K562 (cell line): ENCODE measurements around the gene MEDAG. TPM values are rescaled to one million over a fixed set of nuclear protein-coding genes. Genes with fewer than 3 reads are reported as not detected.

Experiments
- ATAC-seq: fragments of 200-7000 bp; cut with Tn5 transposase; 3 replicates; pipeline ENCODE4 v1.9.1; 2020; ENCODE audit warnings: moderate library complexity
- BruUV-seq: library from RNA; stranded (reverse); fragments of 400-500 nt; replicated peaks from 2 replicates; lab custom pipeline; 2021; lab: Mats Ljungman, UMichigan
- CTCF ChIA-PET: fragments of 300-600 bp; formaldehyde crosslinking; extraction: SDS; loops from one replicate; lab custom pipeline; 2021; ENCODE audit warnings: low intra/inter-chr PET ratio; lab: Yijun Ruan, JAX
- POLR2A ChIA-PET: fragments of 300-600, 350-650 bp; sonication (Branson Sonifier 250); formaldehyde crosslinking; extraction: SDS; loops from one replicate; lab custom pipeline; 2021; ENCODE audit warnings: antibody characterized with exemption, inconsistent platforms; lab: Yijun Ruan, JAX
- DNase-seq, 4 experiments: peaks; one replicate each; pipeline versions ENCODE4 v3.0.0 to v3.0.0-alpha.2; 2011 to 2018; ENCODE audit warnings: low spot score in 3 of 4, mixed read lengths in 3 of 4; ENCODE audit errors: extremely low read depth in 1 of 4
- FAIRE-seq: peaks from 2 replicates; lab custom pipeline; 2011; peaks lifted over from hg19 to GRCh38; lab: Jason Lieb, UNC
- H2AFZ ChIP-seq: 2 replicates; pipeline ENCODE4 v1.6.0; 2011; ENCODE audit warnings: low read depth, low read length, control low read depth, inconsistent platforms
- H3K27ac ChIP-seq: fragments of 200-600 bp; 3 replicates; pipeline ENCODE4 v1.8.0; 2011; ENCODE audit warnings: low read depth, mild to moderate bottlenecking, control low read depth, inconsistent platforms, low read length, moderate library complexity, mixed read lengths; ENCODE audit errors: extremely low read depth
- H3K27me3 ChIP-seq, 2 experiments: fragments of 300-600 bp in 1 of 2; 2 replicates in 1 of 2; 3 replicates in 1 of 2; pipeline versions ENCODE4 v1.6.0 to v1.8.0; 2011; ENCODE audit warnings: inconsistent platforms in 2 of 2, low read length in 2 of 2, mild to moderate bottlenecking in 1 of 2, mixed read lengths in 1 of 2, moderate library complexity in 1 of 2; ENCODE audit not compliant: control insufficient read depth in 2 of 2, insufficient read depth in 2 of 2
- H3K36me3 ChIP-seq: fragments of 300-600 bp; 3 replicates; pipeline ENCODE4 v1.8.0; 2011; ENCODE audit warnings: mild to moderate bottlenecking, low read length, inconsistent platforms; ENCODE audit not compliant: control insufficient read depth, insufficient read depth
- H3K4me1 ChIP-seq, 2 experiments: fragments of 200-600 bp in 1 of 2; replicated peaks in 1 of 2; 2 replicates in 1 of 2; 3 replicates in 1 of 2; pipeline versions ENCODE4 v1.5.1 to v1.8.0; 2011; ENCODE audit warnings: inconsistent platforms in 2 of 2, low read length in 2 of 2, mild to moderate bottlenecking in 1 of 2, mixed read lengths in 1 of 2, moderate library complexity in 1 of 2; ENCODE audit not compliant: control insufficient read depth in 2 of 2, insufficient read depth in 2 of 2
- H3K4me2 ChIP-seq: 2 replicates; pipeline ENCODE4 v1.6.1; 2011; ENCODE audit warnings: low read length, control low read depth, inconsistent platforms, mixed read lengths; ENCODE audit not compliant: insufficient read depth
- H3K4me3 ChIP-seq: fragments of 200-600 bp; sonication (generic), shearing (Covaris generic); 2 replicates; pipeline ENCODE4 v1.5.1; 2016; ENCODE audit warnings: control low read depth, inconsistent platforms
- H3K79me2 ChIP-seq: fragments of 200-600 bp; 3 replicates; pipeline ENCODE4 v1.8.0; 2011; ENCODE audit warnings: low read length, inconsistent platforms; ENCODE audit not compliant: control insufficient read depth, insufficient read depth
- H3K9ac ChIP-seq, 2 experiments: 2 replicates each; pipeline versions ENCODE4 v1.6.0 to v1.6.1; 2011; ENCODE audit warnings: low read depth in 2 of 2, low read length in 2 of 2, control low read depth in 1 of 2, inconsistent platforms in 1 of 2, mild to moderate bottlenecking in 1 of 2, mixed read lengths in 1 of 2; ENCODE audit not compliant: insufficient read depth in 1 of 2
- H3K9me1 ChIP-seq: one replicate; pipeline ENCODE4 v1.6.0; 2011; ENCODE audit warnings: inconsistent platforms, mild to moderate bottlenecking, low read length, moderate library complexity; ENCODE audit not compliant: control insufficient read depth, insufficient read depth
- H3K9me3 ChIP-seq: replicated peaks from 2 replicates; pipeline ENCODE4 v1.5.1; 2011; ENCODE audit warnings: low read depth, low read length, inconsistent platforms; ENCODE audit not compliant: control insufficient read depth, insufficient read depth
- H4K20me1 ChIP-seq: replicated peaks from 2 replicates; pipeline ENCODE4 v1.6.1; 2011; ENCODE audit warnings: low read length, inconsistent platforms, mixed read lengths; ENCODE audit not compliant: control insufficient read depth, insufficient read depth
- CREM ChIP-seq: IDR thresholded peaks from 2 replicates; pipeline ENCODE4 v1.6.1; 2014; ENCODE audit warnings: antibody characterized with exemption, low read depth
- E2F1 ChIP-seq: sonication (generic); formaldehyde crosslinking; IDR thresholded peaks from 2 replicates; pipeline ENCODE4 v1.8.1; 2023; ENCODE audit warnings: mild to moderate bottlenecking, missing genetic modification reagents, moderate library complexity
- MBD1 ChIP-seq: fragments of 250-450 bp; sonication (Bioruptor Pico); IDR thresholded peaks from 2 replicates; pipeline ENCODE4 v1.8.0; 2022; ENCODE audit warnings: inconsistent platforms
- MTA1 ChIP-seq: fragments of 450-650 bp; IDR thresholded peaks from 2 replicates; pipeline ENCODE4 v1.6.1; 2017; ENCODE audit warnings: borderline replicate concordance
- PHF20 ChIP-seq: fragments of 450-650 bp; IDR thresholded peaks from 2 replicates; pipeline ENCODE4 v1.6.1; 2018; ENCODE audit not compliant: partially characterized antibody
- RBM14 ChIP-seq: fragments of 200-400 bp; formaldehyde crosslinking; IDR thresholded peaks from 2 replicates; pipeline ENCODE4 v1.6.1; 2018; ENCODE audit warnings: low read depth, mild to moderate bottlenecking, low read length, moderate library complexity, borderline replicate concordance; ENCODE audit not compliant: insufficient read depth
- TRIM25 ChIP-seq: fragments of 450-650 bp; IDR thresholded peaks from 2 replicates; pipeline ENCODE4 v1.7.0; 2016; ENCODE audit warnings: borderline replicate concordance
- ZKSCAN8 ChIP-seq: fragments of 200-800 bp; sonication (Bioruptor generic); IDR thresholded peaks from 2 replicates; pipeline ENCODE4 v1.6.1; 2016; ENCODE audit warnings: missing genetic modification characterization, missing compliant biosample characterization
- ZNF347 ChIP-seq: fragments of 450-650 bp; formaldehyde crosslinking; IDR thresholded peaks from 2 replicates; pipeline ENCODE4 v1.4.0; 2020; ENCODE audit warnings: low read depth, mild to moderate bottlenecking, moderate library complexity
- ZNF354B ChIP-seq: fragments of 250-450 bp; sonication (Bioruptor Pico); IDR thresholded peaks from 2 replicates; pipeline ENCODE4 v1.4.0; 2020
- ZNF696 ChIP-seq: fragments of 250-450 bp; sonication (Bioruptor Pico); conservative IDR thresholded peaks from 2 replicates; pipeline ENCODE4 v1.4.0; 2020; ENCODE audit warnings: mild to moderate bottlenecking, moderate library complexity
- WGBS: fragments of 100-300 bp; shearing (Covaris generic); methylation state at CpG from one replicate; pipeline ENCODE4 v1.1.6; 2016; ENCODE audit warnings: low coverage, mixed read lengths; ENCODE audit not compliant: insufficient coverage; ENCODE audit errors: missing lambda C conversion rate; 5-methylcytosine and 5-hydroxymethylcytosine counted together
- in situ Hi-C: fragments of 300-500 bp; cut with MboI; formaldehyde crosslinking; loops from 4 replicates; pipeline ENCODE4 v1.15.0; 2018; ENCODE audit warnings: inconsistent platforms, mixed read lengths
- intact Hi-C: fragments of 100-400 bp; cut with micrococcal nuclease; formaldehyde crosslinking; loops from 2 replicates; pipeline ENCODE4 v1.14.2; 2022
- polyA plus RNA-seq, 8 experiments: library from polyadenylated mRNA; depleted of rRNA in 4 of 8; stranded (reverse) in 5 of 8; unstranded in 3 of 8; fragments of >200 nt; fragmentation: Nextera tagmentation in 2 of 8; fragmentation: Illumina TruSeq in 1 of 8; extraction: Ambion mirVana in 2 of 8; extraction: Trizol in 1 of 8; gene quantifications; 2 replicates each; pipeline versions ENCODE4 v1.2.1 to v1.2.3, GENCODE V29; 2011 to 2014; ENCODE audit warnings: inconsistent platforms in 1 of 8, missing spikeins in 1 of 8
- total RNA-seq, 7 experiments: library from RNA; depleted of rRNA in 6 of 7; stranded (reverse); fragments of >200 nt in 6 of 7; fragmentation: Illumina TruSeq in 2 of 7; extraction: Trizol in 2 of 7; gene quantifications; 2 replicates each; pipeline versions ENCODE4 v1.2.1 to v1.2.3, GENCODE V29; 2011 to 2021; ENCODE audit warnings: low replicate concordance in 1 of 7

MEDAG gene
- total and polyA plus RNA-seq, 9 of the 15 experiments (the other 6 are each of a cell fraction or from before 2014, with no cell fraction given) = not detected

GRCh38 chr13:30862707-30863106 is 43.4 kb upstream of the MEDAG start:
- Histone ChIP-seq H3K4me3 (no peak overlapping the region), H3K79me2 (no peaks in the 10 kb centered on the region), H3K4me2 (no peak overlapping the region), H3K27me3 (peaks cover 2 to 16% of the 10 kb centered on the region in 2 experiments; a peak in 3 of 5 replicates), H3K36me3 (no peaks in the 10 kb centered on the region), H3K9me3 (no peaks in the 10 kb centered on the region), H4K20me1 (no peaks in the 10 kb centered on the region; the same call in 1 of the 2 replicates), H3K9ac (no peak overlapping the region), H3K9me1 (no peaks in the 10 kb centered on the region), H2AFZ (no peak overlapping the region), H3K27ac (no peak overlapping the region), H3K4me1 (no peaks in the 10 kb centered on the region; a peak in 1 of 5 replicates)
- POLR2A ChIA-PET = interaction anchor here (0.6 kb wide), 1 partner anchor 23 kb away, joined by 3 read pairs; no protein-coding TSS in a partner anchor
- no TSS peak for BruUV-seq
- TF ChIP-seq ZKSCAN8 (no peak), MBD1 (CRISPR knock-in tag) (no peak), ZNF347 (CRISPR knock-in tag) (no peak), TRIM25 (no peak), ZNF354B (CRISPR knock-in tag) (no peak), CREM (no peak), ZNF696 (CRISPR knock-in tag) (no peak), E2F1 (no peak), MTA1 (no peak), PHF20 (no peak), RBM14 (no peak)
- DNase-seq (no peak), ATAC-seq (no peak), FAIRE-seq (no peak)
- 5% methylated on average over 15 of the region's 17 CpGs for WGBS
- CTCF ChIA-PET = no interaction called here
- in situ Hi-C loops (no loop called here), intact Hi-C loops (loop anchor here (10.0 kb wide), 1 partner anchor 188 kb away; no protein-coding TSS in a partner anchor)
